Chondrocyte (in vitro differentiated cells): ENCODE data around the gene TEX10. TPM values are rescaled to one million over a fixed set of nuclear protein-coding genes. Genes with fewer than 3 reads are reported as not detected.

ENCODE experiments used
- DNase-seq: peaks from one replicate; pipeline ENCODE4 v3.0.0; 2021; ENCODE audit warnings: mixed read lengths, low spot score
- H3K27ac Mint-ChIP-seq: one replicate; pipeline ENCODE4 v1.8.0; 2021; ENCODE audit warnings: mild to moderate bottlenecking, moderate library complexity, mixed read lengths; ENCODE audit not compliant: unreplicated experiment
- H3K27me3 Mint-ChIP-seq: 2 replicates; pipeline ENCODE4 v1.8.0; 2021; ENCODE audit warnings: low read depth, mixed read lengths
- H3K36me3 Mint-ChIP-seq: 2 replicates; pipeline ENCODE4 v1.8.0; 2021; ENCODE audit warnings: low read depth, mixed read lengths
- H3K4me1 Mint-ChIP-seq: 2 replicates; pipeline ENCODE4 v1.8.0; 2021; ENCODE audit warnings: low read depth, mild to moderate bottlenecking, mixed read lengths
- H3K4me3 Mint-ChIP-seq: one replicate; pipeline ENCODE4 v1.8.0; 2021; ENCODE audit warnings: mild to moderate bottlenecking, moderate library complexity, mixed read lengths; ENCODE audit not compliant: unreplicated experiment
- H3K9me3 Mint-ChIP-seq: 2 replicates; pipeline ENCODE4 v1.8.0; 2021; ENCODE audit warnings: low read depth, mixed read lengths
- total RNA-seq: library from RNA; stranded (reverse); gene quantifications from 3 replicates; pipeline ENCODE4 v1.2.1, GENCODE V29; 2021
- TF ChIP-seq, protein P1 (sequence below): fragments of 200-600 bp; sonication (generic); IDR thresholded peaks from 2 replicates; pipeline ENCODE4 v1.5.0; 2021; ENCODE audit warnings: antibody characterized with exemption, mild to moderate bottlenecking, moderate library complexity

Gene TEX10
- total RNA-seq, 1 donor from 2014 or later, result 14.6 TPM

DNA sequence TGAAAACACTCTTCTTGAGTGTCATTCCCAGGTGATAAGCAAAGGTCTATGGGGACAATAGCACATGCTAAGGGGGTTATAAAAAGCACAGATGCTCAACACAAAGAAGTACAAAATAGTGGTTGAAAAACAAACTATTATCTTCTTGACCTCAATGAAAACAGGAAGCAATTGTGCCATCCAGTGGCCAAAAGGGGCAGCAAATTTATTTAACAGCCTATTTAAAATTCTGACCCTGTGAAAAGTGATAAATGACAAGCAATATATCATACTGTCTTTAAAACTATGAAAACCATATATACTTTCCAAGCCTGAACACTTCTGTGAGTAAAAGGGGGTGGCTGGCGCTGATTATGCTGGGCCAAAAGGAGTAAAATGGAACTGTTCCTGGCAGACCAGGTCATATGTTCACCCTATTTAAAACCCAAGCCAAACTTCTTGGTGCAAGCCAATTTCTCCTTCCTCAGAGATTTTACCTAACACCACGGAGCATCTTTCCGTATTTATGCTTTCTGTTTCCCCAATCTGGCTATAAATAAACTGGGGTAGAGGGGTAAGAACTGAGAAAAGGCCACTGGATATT, 29.7 kb downstream of the TEX10 start:
- Mint-ChIP-seq H3K27me3 (no peaks in the 10 kb centered on the region), H3K27ac (no peak overlapping the region), H3K36me3 (peaks cover 3% of the 10 kb centered on the region), H3K4me1 (peaks cover 4% of the 10 kb centered on the region), H3K4me3 (no peak overlapping the region), H3K9me3 (no peaks in the 10 kb centered on the region)
- TF ChIP-seq, protein P1, sequence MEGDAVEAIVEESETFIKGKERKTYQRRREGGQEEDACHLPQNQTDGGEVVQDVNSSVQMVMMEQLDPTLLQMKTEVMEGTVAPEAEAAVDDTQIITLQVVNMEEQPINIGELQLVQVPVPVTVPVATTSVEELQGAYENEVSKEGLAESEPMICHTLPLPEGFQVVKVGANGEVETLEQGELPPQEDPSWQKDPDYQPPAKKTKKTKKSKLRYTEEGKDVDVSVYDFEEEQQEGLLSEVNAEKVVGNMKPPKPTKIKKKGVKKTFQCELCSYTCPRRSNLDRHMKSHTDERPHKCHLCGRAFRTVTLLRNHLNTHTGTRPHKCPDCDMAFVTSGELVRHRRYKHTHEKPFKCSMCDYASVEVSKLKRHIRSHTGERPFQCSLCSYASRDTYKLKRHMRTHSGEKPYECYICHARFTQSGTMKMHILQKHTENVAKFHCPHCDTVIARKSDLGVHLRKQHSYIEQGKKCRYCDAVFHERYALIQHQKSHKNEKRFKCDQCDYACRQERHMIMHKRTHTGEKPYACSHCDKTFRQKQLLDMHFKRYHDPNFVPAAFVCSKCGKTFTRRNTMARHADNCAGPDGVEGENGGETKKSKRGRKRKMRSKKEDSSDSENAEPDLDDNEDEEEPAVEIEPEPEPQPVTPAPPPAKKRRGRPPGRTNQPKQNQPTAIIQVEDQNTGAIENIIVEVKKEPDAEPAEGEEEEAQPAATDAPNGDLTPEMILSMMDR, result peak; percentile 88
- DNase-seq, result no peak

DNA sequence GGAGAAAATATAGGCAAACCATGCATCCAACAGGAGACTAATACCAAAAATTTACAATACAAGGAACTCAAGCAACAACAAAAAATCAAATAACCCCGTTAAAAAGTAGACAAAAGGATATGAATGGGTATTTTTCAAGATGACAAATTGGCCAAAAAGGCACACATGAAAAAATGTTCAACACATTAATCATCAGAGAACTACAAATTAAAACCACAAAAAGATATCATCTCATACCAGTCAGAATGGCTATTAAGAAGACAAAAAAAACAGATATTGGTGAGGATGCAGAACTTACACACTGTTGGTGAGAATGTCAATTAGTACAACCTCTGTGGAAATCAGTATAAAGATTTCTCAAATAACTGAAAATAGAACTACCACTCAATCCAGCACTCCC, 35.0 kb downstream of the TEX10 start:
- H3K4me3 Mint-ChIP-seq, result no peak overlapping the region
- H3K4me1 Mint-ChIP-seq, result peaks cover 14% of the 10 kb centered on the region
- H3K9me3 Mint-ChIP-seq, result peaks cover 16% of the 10 kb centered on the region
- TF ChIP-seq, protein P1, result no peak
- H3K27ac Mint-ChIP-seq, result peak overlapping the region; percentile 30
- H3K27me3 Mint-ChIP-seq, result no peaks in the 10 kb centered on the region
- peaks cover 25% of the 10 kb centered on the region for H3K36me3 Mint-ChIP-seq
- no peak for DNase-seq

- Mint-ChIP-seq H3K27ac (no peak overlapping the region), H3K36me3 (peaks cover 36% of the 10 kb centered on the region), H3K27me3 (no peaks in the 10 kb centered on the region), H3K4me1 (peaks cover 17% of the 10 kb centered on the region), H3K4me3 (no peak overlapping the region), H3K9me3 (peaks cover 25% of the 10 kb centered on the region)
- TF ChIP-seq, protein P1, result no peak
- DNase-seq, result no peak
Observed at GRCh38 chr9:100315561-100315960, 37.2 kb downstream of the TEX10 start.

DNA sequence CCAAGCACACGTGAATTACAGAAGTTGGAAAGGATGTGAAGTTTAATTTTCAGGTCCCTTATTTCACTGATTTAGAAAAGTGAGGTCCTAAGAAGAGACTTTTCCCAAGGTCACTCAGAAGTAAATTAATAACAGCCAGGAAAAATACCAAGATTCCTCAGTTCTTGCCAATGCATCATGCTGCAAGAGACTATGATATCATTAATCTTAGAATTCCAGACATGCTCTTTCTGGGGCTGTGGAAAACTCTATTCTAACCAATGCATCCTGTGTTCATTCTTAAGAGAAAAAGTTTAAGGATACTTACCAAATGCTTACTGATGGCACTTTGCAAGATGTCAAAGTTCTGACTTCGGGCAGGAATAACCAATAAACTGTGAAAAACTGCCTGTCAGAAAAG, 42.8 kb downstream of the TEX10 start:
- Mint-ChIP-seq H3K4me3 (no peak overlapping the region), H3K4me1 (peaks cover 25% of the 10 kb centered on the region), H3K36me3 (peaks cover 26% of the 10 kb centered on the region), H3K27me3 (no peaks in the 10 kb centered on the region), H3K9me3 (peaks cover 21% of the 10 kb centered on the region), H3K27ac (peak overlapping the region; percentile 69)
- no peak for DNase-seq
- TF ChIP-seq, protein P1, result no peak

DNA sequence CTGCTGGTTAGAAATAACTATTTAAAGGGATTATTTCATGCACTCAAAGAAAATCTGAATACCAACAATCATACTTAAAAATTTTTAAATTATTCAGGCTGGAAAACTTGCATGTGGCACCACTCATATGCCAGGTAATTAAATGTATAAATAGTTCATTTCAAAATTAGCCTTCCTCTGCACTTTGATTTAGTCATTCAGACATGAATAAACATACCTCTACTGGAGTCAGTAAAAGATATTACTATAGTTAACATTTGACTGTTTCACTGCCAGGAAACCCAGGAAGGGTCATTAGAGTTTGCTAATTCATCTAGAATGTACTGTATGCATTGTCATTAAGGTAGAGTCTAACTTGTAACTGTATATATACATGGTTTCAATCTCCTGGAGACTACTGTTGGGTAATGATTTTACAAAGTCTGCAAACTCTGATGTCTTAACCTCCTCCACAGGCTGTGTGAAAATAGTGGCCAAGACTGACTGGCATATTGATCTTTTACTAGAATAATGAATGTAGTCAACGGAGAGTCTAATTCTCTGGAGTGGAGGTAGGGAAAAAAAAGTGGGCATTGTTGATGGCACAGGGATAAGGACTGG, 43.7 kb downstream of the TEX10 start:
- peak overlapping the region; percentile 53 for H3K27ac Mint-ChIP-seq
- no peak overlapping the region for H3K4me3 Mint-ChIP-seq
- H3K9me3 Mint-ChIP-seq, result peaks cover 16% of the 10 kb centered on the region
- H3K4me1 Mint-ChIP-seq, result peaks cover 27% of the 10 kb centered on the region
- no peaks in the 10 kb centered on the region for H3K27me3 Mint-ChIP-seq
- TF ChIP-seq, protein P1, result no peak
- peaks cover 21% of the 10 kb centered on the region for H3K36me3 Mint-ChIP-seq
- no peak for DNase-seq
